ENCODE data around the gene ACACB.
A peak's percentile ranks its signal among the peaks of the same experiment; 100 is the strongest.

The ACACB gene

GRCh38 chr12:109305547-109305946 is 189.2 kb downstream of the ACACB start:
- intact Hi-C loops (cut with DNase I; ENCODE audit: low total_unique reads): no loop called here
- Histone ChIP-seq H3K4me3 (no peak overlapping the region), H3K36me3 (no peaks in the 10 kb centered on the region), H3K27me3 (peaks cover 0 to 84% of the 10 kb centered on the region in 2 donors), H3K4me1 (peaks cover 0 to 21% (median 15%) of the 10 kb centered on the region in 4 donors), H3K27ac (no peak overlapping the region), H3K9me3 (no peaks in the 10 kb centered on the region)
- no peak for DNase-seq
- no peak for TF ChIP-seq CTCF (IDR thresholded peaks at IDR 0.05)

DNA sequence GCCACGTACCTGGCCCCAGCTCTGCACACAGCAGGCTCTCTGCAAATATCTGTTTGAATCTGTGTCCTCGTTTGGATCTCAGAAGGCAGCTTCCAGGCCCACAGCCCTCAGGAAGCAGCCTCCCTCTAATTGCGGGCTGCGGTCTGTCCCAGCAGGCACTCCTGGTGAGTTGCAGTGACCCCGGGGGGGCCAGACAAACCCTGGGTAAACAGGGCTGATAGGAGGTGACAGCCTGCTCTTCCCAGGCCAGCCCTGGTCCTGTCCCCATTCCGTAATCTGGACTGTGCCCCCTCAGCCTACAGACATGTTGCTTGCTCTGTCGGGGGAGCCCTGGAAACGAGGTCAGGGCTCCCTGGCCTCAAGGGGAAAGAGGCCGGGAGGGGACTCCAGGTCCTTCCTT is 190.7 kb downstream of the ACACB start:
- Histone ChIP-seq H3K9me3 (no peaks in the 10 kb centered on the region), H3K4me3 (no peak overlapping the region), H3K27ac (no peak overlapping the region), H3K27me3 (peaks cover 0 to 86% of the 10 kb centered on the region in 2 donors), H3K4me1 (peaks cover 0 to 22% (median 16%) of the 10 kb centered on the region in 4 donors), H3K36me3 (no peaks in the 10 kb centered on the region)
- intact Hi-C loops (cut with DNase I; ENCODE audit: low total_unique reads): no loop called here
- TF ChIP-seq CTCF (IDR thresholded peaks at IDR 0.05): no peak
- no peak for DNase-seq

DNA sequence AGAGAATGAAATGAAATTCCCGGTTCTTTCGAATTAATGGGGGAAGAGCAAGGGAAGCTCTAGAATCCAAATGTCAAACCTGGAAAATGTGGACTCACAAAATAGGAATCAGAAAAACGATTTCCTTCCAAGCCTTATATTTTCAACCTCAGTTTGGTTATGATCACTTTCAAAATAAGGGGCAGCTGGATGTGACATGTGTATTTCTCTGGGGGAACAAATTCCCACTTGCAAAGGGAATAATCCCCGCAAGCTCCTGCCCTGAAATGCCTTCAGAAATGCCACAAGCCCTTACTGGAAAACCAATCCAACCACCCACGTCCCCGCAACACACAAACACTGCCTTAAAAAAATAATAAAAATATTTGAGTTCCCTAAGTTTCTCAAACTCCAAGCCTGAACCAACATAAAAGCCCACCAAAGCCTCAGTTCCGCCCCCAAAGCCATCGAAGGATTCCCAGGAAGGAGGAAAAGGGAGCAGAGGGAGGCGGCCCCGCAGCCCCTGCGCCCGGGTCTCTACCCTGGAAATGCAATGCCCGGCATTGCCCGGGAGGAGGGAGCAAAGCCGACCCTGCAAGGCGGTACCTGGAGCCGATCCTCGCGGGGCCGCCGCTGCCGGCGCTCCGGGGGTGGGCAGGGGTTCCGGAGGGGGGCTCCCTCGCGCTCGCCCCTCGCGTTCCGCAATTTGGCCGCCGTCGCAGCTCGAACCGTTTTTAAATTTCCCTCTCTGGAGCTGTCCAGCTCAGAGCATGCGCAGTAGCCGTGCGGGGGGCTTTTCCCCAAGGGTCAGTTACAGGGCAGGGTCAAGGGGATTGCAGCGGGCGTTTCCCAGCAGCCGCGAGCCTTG is 192.4 kb downstream of the ACACB start, which contains the start of gene FOXN4:
Gene FOXN4 (minus strand): TSS at position 751 of the 847 bp plus-strand sequence. CDS start 963 bp downstream, outside the sequence.
- Histone ChIP-seq H3K4me3 (peak within 1 kb of the TSS; percentile 37 to 52), H3K9me3 (no peaks in the 10 kb centered on the region), H3K4me1 (peaks cover 0 to 22% (median 16%) of the 10 kb centered on the region in 4 donors), H3K27me3 (peaks cover 0 to 80% of the 10 kb centered on the region in 2 donors), H3K36me3 (no peaks in the 10 kb centered on the region), H3K27ac (no peak within 1 kb of the TSS)
- intact Hi-C loops (cut with DNase I; ENCODE audit: low total_unique reads): no loop called here
- TF ChIP-seq CTCF (IDR thresholded peaks at IDR 0.05): no peak
- no peak for DNase-seq

- Histone ChIP-seq H3K4me1 (peaks cover 0 to 22% (median 16%) of the 10 kb centered on the region in 4 donors), H3K9me3 (no peaks in the 10 kb centered on the region), H3K4me3 (peak overlapping the region; percentile 37 to 52), H3K27ac (no peak overlapping the region), H3K36me3 (no peaks in the 10 kb centered on the region), H3K27me3 (peaks cover 0 to 78% of the 10 kb centered on the region in 2 donors)
- TF ChIP-seq CTCF (IDR thresholded peaks at IDR 0.05): no peak
- intact Hi-C loops (cut with DNase I; ENCODE audit: low total_unique reads): no loop called here
- no peak for DNase-seq
Measured at GRCh38 chr12:109309381-109310246, 193.2 kb downstream of the ACACB start.

- peaks cover 0 to 22% (median 16%) of the 10 kb centered on the region in 4 donors for H3K4me1 ChIP-seq
- TF ChIP-seq CTCF (IDR thresholded peaks at IDR 0.05): no peak
- no peaks in the 10 kb centered on the region for H3K36me3 ChIP-seq
- no peaks in the 10 kb centered on the region for H3K9me3 ChIP-seq
- H3K27me3 ChIP-seq: peaks cover 0 to 73% of the 10 kb centered on the region in 2 donors
- intact Hi-C loops (cut with DNase I; ENCODE audit: low total_unique reads): no loop called here
- H3K4me3 ChIP-seq: peak overlapping the region; percentile 37 to 52
- no peak overlapping the region for H3K27ac ChIP-seq
- DNase-seq: no peak
Measured at GRCh38 chr12:109310247-109311125, 194.1 kb downstream of the ACACB start.
